HCEC 1CT (cell line): ENCODE results near the gene LMAN2.
"Not testable (repeated sequence)": the region's sequence is repeated elsewhere in the genome, so short reads cannot be mapped to it uniquely, and the experiment has no call there.

ENCODE experiments used
- DNase-seq: peaks from one replicate; pipeline ENCODE4 v3.0.0-alpha.2; 2017

Gene LMAN2

GRCh38 chr5:177344891-177345290 is 6.6 kb downstream of the LMAN2 start:
- no peak for DNase-seq

GRCh38 chr5:177343777-177344176 is 7.7 kb downstream of the LMAN2 start:
- no peak for DNase-seq

- not testable (repeated sequence) for DNase-seq
These were observed 8.5 kb downstream of the LMAN2 start for GRCh38 chr5:177343000-177343399.

GRCh38 chr5:177339107-177339638 is 12.3 kb downstream of the LMAN2 start:
- no peak for DNase-seq

GRCh38 chr5:177338251-177339106 is 13.0 kb downstream of the LMAN2 start:
- DNase-seq = no peak

GRCh38 chr5:177336603-177337494 is 14.6 kb downstream of the LMAN2 start:
- DNase-seq = no peak

GRCh38 chr5:177336112-177336511 is 15.4 kb downstream of the LMAN2 start:
- DNase-seq = peak; percentile 9

GRCh38 chr5:177335701-177336065 is 15.8 kb downstream of the LMAN2 start:
- DNase-seq = no peak

- DNase-seq = no peak
These were observed 16.4 kb downstream of the LMAN2 start for GRCh38 chr5:177334781-177335700.

- DNase-seq = no peak
These were observed 17.3 kb downstream of the LMAN2 start for GRCh38 chr5:177334155-177334551.

GRCh38 chr5:177333420-177334154 is 17.9 kb downstream of the LMAN2 start:
- no peak for DNase-seq

- no peak for DNase-seq
These were observed 18.6 kb downstream of the LMAN2 start for GRCh38 chr5:177332896-177333260.

- DNase-seq = no peak
These were observed 19.2 kb downstream of the LMAN2 start for GRCh38 chr5:177332031-177332895.

- DNase-seq = no peak
These were observed 20.3 kb downstream of the LMAN2 start for GRCh38 chr5:177330991-177331842.

- no peak for DNase-seq
These were observed 21.6 kb downstream of the LMAN2 start for GRCh38 chr5:177329883-177330282.

- DNase-seq = no peak
These were observed 22.8 kb downstream of the LMAN2 start for GRCh38 chr5:177328545-177329231.

- no peak for DNase-seq
These were observed 23.6 kb downstream of the LMAN2 start for GRCh38 chr5:177327539-177328522.

GRCh38 chr5:177325868-177326381 is 25.5 kb downstream of the LMAN2 start:
- no peak for DNase-seq
